HG02763 (cell line): ENCODE measurements around the gene NTM.

ENCODE experiments used
- ATAC-seq: cut with Tn5 transposase; IDR thresholded peaks from one replicate; pipeline ENCODE4 v1.9.1; 2021; ENCODE audit warnings: mild to moderate bottlenecking, moderate library complexity; ENCODE audit not compliant: unreplicated experiment

Gene NTM

DNA sequence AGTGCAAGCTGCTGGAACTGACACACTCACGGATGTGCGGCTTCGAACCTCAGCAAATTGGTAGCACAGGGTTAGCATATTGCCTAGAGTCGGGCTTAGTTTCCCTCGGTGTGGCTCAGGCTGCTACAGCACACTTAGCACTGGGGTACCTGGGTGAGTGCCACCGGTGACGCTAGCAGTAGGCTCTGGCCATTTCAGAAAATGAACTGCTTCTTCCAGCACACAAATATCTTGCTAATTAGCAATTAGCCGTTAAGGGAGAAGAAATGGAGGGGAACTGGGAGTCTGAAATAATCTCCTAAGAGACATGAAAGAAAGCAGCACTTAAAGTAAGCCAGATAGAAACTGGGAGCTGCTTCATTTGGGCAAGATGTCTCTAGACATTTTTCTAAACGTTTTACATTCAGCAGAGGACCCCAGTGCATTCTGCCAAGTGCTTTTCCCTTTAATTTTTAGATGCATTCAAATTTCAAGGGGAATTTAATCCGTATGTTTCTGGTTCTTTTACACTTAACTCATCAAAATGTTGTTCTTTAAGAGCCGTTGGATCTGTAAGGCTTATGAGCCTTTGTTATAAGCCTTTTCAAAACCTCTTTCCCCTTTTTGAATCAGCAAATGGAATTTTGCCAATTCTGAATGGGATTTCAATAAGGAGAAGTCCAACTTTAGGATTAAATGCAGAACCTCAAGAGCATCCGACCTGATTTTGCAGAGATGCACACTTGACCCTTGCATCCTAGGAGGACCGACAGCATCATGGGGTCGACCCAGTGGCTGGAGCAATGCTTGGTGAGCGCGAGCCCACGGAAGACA lies 708.1 kb downstream of the NTM start:
- ATAC-seq: no peak

DNA sequence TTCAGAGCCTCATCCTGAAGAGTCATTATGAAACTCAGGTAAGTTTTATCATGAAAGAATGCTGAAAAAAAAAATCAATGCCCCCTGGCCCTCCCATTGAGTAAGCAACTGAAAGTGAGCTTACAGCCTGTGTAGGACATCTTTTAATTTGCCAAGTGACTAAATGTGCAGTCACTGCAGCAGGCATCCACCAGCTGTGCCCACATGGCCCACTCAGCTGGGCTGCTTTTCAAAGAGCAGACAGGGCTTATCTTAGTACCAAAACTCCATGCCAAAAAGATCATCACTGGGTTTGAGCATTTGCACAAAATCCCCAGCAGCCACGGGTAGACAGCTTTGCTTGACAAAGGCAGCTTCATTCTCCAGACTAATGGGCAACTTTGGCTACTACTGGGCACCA lies 709.7 kb downstream of the NTM start:
- no peak for ATAC-seq

DNA sequence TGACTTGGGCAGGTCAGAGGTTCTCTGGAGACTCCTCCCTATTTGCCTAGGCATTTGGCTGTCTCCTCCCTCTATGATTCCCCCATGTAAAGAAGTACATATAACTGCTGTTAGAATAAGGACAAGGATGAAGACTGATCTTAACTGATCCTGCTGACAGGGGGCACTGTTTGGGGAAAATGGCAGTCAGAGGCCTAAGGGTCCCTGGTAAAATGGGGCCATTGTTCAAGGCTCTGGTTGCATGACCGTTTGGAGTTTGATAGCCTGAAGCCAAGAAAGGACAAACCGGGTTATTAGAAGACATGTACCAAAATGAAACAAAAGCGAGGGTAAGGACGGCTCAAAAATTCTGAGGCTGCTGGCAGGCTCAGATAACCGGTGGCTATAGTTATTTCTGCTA lies 712.2 kb downstream of the NTM start:
- ATAC-seq: no peak

DNA sequence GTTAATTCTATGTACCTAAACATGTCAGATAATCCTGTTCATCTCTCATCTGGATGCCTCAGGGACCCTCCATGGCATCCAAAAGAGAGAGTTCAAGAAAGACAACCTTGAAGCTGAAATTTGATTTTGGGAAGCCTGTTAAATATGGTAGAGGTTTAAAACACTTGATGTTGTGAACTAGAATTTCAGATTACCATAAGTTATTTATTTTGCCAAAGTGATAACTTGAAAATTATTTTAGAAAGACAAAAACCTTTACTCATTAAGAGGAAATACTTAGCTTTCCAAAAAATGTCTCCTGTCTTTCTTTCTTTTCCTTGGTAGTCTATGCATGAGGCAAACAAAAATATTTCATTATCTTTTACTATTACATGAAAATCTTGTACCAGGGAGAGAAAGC lies 714.0 kb downstream of the NTM start:
- no peak for ATAC-seq

DNA sequence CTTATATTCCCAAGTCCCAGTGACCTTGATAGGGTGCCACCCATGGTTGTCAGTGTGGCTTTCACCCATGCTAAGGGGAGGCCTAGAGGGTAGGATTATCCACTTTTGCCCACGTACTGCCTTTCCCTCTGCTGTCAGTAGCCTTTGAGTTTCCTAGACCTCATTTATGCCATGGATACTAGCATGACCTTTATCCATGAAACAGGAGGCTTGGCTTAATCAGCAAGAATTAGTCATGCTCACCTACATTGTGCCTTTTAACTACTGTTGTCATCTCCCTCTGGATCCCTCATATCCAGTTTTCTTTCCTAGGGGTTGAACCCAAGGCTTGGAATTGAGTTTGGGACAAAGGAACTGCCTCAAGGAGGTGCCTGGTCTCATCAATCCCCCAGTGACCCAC lies 716.7 kb downstream of the NTM start:
- ATAC-seq: no peak

DNA sequence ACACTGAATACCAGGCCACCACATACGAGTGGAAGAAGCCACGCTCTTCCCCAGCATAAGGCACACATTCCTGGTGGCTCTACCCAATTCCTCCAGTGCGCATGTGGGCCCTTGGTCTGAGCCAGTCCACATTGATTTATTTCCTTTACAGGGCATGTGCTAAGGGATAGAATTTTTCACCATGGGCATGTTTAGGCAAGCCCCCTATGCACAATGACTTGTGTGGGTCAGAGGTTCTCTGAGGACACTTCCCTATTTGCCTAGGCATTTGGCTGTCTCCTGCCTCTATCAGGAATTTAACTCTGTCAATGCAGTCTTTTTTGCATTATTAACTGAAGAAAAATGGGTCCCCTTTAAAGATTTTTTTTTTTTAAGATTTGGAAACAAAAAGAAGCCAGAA lies 718.1 kb downstream of the NTM start:
- ATAC-seq: no peak

DNA sequence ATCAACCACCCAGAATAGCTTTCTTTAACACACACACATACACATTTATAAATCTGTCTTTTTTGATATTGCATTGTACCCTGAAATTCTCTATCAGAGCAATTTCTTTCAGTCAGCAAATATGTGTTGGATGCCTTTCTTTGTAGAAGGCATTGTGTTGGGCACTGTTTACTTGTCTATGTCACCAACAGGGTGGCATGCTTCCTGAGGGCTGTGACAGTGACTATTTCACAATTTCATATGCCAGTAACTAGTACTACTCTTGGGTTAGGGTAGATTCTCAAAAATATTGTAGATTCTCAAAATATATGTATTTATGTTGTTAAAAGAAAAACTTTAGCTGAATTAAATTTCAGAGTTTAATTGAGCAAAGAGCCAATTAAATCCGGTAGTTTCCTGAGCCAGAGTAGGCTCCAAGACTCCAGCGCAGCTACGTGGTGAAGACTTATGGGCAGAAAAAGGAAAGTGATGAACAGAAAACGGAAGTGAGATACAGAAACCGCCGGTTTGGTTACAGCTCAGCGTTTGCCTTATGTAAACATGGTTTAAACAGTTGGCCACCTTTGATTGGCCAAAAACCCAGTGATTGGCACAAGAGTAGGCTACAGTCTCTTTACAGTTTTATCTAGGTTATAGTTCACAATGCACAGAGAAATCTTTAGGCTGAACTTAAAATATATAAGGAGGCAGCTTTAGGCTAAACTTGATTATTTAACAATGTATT lies 723.3 kb downstream of the NTM start:
- no peak for ATAC-seq

DNA sequence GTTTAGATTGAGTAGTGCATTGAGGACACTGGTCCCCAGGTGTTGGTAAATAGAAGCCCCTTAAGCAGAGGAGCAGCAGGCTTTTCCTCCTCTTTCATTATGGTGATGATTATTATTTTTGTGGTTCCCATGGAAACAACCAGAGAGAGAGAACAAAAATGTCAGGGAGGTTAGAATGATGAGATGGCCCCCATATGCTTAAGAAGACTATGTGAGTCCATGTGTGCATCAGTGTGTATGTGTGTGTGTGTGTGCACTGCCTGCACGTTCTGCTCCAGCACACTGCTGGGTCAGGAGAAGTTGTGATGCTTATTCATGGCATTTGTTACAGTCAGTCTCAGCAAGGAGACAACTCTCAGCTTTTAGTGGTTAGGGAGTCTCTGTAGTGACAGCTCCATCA lies 724.2 kb downstream of the NTM start:
- no peak for ATAC-seq

DNA sequence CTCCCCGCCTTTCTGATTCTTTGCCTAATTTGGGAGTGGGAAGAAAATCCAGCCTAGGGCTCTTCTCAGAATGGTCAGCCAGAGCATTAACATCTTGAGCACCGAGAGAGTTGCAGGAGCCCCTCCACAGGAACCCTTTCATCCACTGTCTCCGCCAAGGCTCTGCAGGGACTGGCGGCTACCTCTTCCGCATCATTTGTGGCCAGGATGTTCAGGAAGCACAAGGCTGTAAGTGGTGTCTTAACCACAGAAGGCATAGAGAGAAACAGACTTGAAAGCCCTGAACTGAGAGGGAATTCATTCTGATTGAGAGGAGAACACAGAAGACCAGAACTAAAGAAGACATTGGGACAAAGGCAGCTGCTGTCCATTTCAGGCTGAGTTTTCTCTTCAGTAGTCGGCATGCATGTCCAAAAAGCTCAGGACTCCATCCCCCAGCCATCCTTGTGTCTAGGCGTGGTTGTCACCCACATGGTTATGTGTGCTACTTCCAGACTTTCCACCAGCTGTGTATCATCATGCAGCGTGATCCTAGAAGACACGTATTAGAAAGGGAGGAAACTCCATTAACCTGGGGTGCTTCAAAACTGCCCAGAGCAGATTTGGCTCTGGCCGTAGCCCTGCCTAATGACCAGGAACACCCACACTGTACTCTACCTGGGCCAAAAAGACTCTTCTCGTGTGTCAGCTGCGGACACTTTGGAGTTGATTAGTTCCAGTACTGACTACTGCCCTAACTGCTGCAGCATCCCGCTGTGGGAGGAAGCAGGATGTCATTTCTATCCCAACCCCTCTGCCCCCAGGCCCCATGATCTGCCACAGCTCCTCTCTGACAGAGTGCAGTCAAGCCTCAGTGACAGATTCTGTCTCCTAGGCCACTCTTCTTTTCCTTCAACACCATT lies 725.1 kb downstream of the NTM start:
- ATAC-seq: no peak

DNA sequence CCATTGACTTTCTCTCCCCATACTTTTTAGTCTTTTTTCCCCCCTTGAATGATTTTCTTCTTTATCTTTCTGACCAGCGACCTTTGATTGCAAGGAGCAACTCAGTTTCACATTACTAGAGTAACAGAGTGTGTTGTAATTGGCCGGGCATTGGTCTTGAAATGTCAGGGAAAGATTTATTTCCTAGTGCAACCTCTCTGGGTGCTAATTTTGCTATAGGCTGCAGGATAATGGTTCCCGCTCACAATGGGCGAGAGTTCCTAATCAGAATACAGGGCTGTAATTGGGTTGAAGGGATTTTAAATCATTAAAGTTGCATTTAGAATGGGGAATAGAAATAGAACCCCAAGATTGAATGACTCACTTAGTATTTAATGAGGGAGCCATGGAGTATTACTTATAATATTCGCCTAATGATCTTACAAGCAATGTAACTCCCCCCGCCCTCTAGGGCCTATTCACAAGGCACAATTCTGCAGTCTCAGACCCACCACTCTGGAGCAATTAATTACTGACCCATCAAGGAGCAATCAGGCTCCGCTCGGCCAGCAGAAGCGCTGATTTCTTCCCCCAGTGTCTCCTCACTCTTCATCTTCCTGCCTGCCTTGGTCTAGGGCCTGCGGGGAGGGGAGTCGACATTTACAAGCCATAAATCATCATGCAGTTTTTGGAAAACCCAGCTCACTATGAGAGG lies 725.9 kb downstream of the NTM start:
- ATAC-seq: no peak

DNA sequence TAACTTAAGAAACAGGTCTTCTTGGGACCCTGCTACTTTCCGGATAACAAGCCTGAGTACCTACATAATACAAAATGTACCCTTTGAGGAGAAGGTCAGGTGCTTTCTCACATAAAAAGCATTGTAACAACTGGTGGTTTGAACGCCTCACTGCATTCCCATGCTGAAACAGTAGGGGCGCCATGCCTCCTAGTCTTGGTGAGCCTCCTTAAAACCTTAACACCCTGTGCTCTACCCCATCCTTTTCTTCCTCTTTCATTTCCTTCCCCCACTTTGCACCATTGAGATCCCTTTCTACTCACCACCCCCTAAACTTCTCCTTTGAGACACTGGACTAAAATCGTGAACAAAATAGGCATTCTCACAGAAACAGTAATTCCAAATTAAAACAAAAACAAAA lies 729.3 kb downstream of the NTM start:
- no peak for ATAC-seq

DNA sequence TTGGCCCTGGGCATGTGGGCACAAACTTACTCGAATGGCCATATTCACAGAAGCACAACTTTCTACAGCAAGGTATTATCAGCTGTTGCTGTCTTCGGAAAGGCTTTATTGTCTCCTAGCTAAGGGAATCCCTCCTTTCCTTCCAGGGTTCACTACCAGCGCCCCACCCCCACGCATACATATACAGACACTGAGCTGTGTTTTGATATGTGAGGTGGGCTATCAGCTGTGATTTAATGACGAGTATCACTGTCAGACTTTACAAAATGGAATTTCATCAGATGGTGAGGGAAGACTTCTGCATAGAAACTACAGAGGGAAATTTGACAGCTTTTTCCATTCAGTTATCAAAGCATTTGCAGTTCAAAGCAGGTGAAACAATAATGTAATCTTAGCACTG lies 730.2 kb downstream of the NTM start:
- no peak for ATAC-seq

DNA sequence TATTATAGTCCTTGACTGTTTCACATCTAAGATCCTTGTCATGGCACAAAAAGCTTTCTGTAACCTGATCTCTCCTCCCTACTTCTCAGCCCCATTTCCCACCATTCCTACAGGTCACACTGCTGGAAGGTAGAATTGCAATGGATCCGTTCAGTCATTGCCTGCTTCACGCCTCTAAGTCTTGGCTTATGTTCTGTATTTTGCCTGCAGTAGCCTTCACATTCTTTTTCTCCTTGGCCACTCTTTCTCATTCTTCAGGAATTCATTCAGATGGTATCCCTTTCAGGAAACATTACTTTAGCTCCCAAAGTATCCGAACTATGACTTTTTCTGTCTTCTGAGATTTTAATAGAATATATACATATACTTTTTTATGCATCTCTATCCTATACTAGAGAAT lies 731.5 kb downstream of the NTM start:
- ATAC-seq: no peak

DNA sequence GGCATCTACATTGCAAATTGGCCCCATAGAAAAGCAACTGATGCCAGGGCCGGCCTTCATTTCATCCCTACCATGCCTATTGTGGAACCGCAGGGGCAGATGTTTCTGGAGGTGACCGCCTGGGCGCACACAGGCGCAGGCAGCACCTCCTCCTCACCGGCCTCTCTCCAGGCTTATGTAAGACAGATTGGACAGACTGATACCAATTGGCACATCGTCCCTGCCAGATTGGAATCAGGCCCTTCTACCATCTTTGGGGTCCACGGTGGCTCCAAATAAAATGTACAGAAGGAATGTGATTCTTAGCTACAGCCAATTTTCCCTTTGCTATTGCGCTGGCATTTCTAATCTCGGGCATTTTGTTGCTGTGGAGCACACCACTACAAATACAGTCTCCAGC lies 732.6 kb downstream of the NTM start:
- no peak for ATAC-seq

DNA sequence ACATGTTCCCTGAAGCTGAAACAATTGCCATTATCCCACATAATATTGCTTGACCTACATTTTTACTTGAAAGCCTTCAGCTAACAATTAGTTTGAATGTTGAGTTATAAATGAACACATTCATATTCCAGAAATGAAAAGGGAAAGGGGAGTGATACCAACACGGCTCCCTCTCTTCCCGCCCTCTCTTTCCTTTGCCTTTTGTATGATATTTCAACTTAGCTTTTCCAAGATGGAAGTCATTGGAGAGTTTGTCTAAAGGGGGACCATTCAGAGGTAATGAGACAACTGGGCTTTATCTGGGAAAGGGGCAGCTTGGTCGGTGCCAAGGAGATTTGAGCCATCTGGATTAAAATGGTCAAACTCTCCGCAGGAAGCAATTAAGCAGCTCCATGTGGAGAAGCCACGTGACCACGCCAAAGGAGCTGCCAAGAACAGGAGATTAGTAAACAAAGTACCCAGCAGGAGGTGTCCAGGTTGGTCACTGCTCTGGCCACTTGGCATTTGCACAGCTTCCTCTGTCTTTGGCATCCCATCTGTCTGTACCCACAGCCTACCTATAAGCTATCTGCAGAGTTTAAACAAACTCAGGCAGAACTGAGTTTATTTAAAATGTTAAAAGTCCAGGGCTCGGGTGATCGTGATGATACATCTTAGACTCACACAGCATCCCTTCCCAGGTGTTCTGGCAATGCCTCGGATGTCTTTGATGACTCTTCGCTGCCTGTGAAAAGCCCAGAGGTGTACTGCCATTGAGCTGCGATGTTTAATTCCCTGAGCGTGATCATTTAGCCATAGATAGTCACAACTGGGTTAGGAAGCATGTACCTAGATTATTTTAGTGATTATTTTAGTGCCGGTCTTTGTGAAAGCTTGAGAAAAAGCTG lies 735.9 kb downstream of the NTM start:
- ATAC-seq: no peak

DNA sequence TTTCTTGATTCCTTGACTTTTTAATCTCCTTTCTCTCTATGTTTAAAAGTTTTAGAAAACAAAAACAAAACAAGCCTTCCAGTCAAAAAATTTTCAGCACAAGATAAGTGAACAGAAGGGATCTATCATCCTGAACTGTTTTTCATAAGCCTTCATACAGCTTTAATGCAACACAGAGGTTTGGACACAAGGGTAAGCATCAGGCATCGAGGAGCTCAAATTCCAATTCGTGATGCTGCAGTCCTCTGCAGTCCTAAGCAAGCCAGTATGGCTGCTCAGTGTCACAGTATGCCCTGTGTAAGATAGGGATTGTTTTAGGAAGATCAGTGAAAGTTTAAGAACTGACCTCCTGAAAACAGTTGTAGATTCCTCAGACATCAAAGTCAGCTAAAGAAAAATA lies 740.9 kb downstream of the NTM start:
- no peak for ATAC-seq

DNA sequence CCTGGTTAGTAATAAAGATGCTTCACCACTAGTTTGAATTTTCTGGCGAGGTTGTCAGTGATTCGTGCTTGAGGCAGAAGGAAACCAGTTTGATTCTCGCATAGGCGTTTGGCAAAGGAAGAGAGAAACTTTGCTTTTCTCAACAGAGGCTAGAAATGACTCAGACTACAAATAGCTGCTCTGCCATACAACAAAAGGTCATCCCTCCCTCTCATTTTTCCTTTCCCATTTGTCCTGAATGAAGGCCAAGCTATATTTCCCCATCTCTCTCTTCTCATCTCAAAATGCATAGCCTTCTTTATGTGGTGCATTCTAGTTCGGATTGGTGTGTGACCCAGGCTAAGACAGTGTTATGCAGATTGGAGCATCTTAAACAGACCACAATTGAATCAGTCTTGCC lies 741.4 kb downstream of the NTM start:
- no peak for ATAC-seq

DNA sequence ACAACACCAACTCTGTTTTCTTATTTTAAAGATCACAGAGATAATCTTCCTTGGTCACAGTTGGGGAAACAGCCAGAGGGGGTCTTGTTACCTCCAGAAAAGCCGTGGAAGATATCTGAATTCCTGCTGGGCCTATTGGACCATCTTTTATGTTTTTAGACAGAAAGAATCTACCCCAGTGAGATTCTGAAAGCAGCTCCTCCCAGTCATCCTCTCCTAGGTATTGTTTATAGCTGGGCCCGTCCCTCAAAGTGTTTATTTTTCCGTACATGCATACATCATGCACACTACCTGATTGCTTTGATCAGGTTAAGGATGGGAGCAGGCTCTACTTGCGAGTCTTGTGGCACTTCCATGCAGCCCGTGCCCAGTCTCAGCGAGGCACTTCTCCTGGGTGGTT lies 742.4 kb downstream of the NTM start:
- ATAC-seq: no peak

DNA sequence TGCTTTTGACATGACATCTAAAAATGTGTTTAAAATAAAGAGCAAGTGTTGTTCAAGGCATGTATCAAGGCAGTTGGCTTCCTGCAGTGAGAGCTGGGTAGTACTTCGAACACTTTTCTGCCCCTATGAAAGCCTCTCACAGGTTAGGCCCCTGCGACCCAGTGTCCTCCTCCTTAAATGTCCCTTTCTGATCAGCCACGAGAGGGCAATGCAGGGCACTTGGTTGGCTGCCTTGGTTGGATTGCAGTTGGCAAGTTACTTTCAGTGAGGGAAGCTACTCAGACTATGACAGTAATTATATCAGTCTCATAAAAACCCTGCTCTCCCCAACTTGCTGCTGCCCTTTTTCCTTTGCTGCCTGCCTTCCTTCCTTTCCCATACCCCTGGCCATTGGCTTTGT lies 743.8 kb downstream of the NTM start:
- ATAC-seq: no peak

DNA sequence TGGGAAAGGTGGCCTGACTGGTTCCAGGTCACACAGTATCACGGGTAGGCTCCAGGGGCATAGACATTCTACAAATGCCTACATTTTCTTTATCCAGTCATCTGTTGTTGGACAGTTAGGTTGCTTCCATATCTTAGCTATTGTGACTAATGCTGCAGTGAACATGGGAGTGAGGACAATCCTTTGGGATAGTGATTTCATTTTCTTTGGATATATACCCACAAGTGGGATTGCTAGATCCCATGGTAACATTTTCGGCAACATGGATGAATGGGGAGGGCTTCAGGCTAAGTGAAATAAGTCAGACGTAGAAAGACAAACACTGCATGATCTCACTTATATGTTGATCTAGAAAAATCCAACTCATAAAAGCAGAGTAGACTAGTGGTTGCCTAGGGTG lies 744.3 kb downstream of the NTM start:
- ATAC-seq: no peak
